Adrenal gland (tissue), 12 donors: ENCODE data around the gene KCNJ3. TPM values are rescaled to one million over a fixed set of nuclear protein-coding genes. Genes with fewer than 3 reads are reported as not detected.

Experiments
- DNase-seq, 7 donors: peaks; one replicate each; pipeline ENCODE4 v3.0.0-alpha.2; 2019 to 2020
- H3K27ac ChIP-seq, 5 donors: fragments of 200-600 bp; sonication (generic) in 4 of 5; 1 replicate in 3 of 5; 2 replicates in 2 of 5; pipeline versions ENCODE4 v1.5.1 to v1.8.0; 2016 to 2020; ENCODE audit warnings: mild to moderate bottlenecking in 1 of 5
- H3K27me3 ChIP-seq: fragments of 200-600 bp; 2 replicates; pipeline ENCODE4 v1.8.0; 2021
- H3K36me3 ChIP-seq, 2 donors: fragments of 200-600 bp; replicated peaks in 1 of 2; 1 replicate in 1 of 2; 2 replicates in 1 of 2; pipeline versions ENCODE4 v1.5.1 to v1.8.0; 2018 to 2022
- H3K4me1 ChIP-seq, 2 donors: fragments of 200-600 bp; replicated peaks in 1 of 2; 1 replicate in 1 of 2; 2 replicates in 1 of 2; pipeline versions ENCODE4 v1.5.1 to v1.8.0; 2018 to 2021
- H3K4me3 ChIP-seq, 4 donors: fragments of 200-600 bp; sonication (generic) in 3 of 4; one replicate each; pipeline ENCODE4 v1.5.1; 2016 to 2018
- H3K9me3 ChIP-seq, 3 donors: fragments of 200-600 bp; sonication (generic) in 1 of 3; replicated peaks in 1 of 3; 1 replicate in 2 of 3; 2 replicates in 1 of 3; pipeline versions ENCODE4 v1.5.1 to v1.8.0; 2016 to 2021
- POLR2A ChIP-seq, 2 donors: fragments of 450-650 bp; IDR thresholded peaks; one replicate each; pipeline ENCODE4 v1.6.1; 2017; ENCODE audit warnings: antibody characterized with exemption in 2 of 2, mild to moderate bottlenecking in 2 of 2, moderate library complexity in 1 of 2
- WGBS, 4 donors: extraction: QIAGEN DNeasy Blood & Tissue Kit in 2 of 4; methylation state at CpG; one replicate each; pipeline versions ENCODE4 v1.1.5 to v1.1.7; 2013 to 2017; 5-methylcytosine and 5-hydroxymethylcytosine counted together
- intact Hi-C, 2 donors: fragments of 100-400 bp; cut with DNase I; formaldehyde crosslinking; loops; one replicate each; pipeline versions ENCODE4 v1.14.1 to v1.15.0; 2022 to 2023
- polyA plus RNA-seq, 3 donors: library from polyadenylated mRNA; stranded (reverse); fragments of 200-250 nt in 2 of 3; fragments of 350-450 nt in 1 of 3; fragmentation: Illumina TruSeq in 1 of 3; extraction: RNeasy Lipid Tissue Mini Kit (QIAGEN cat#74804) in 1 of 3; gene quantifications; one replicate each; pipeline ENCODE4 v1.2.3, GENCODE V29; 2013 to 2014
- total RNA-seq, 9 donors: library from RNA; depleted of rRNA in 4 of 9; stranded (reverse); fragments of >200 nt in 4 of 9; fragments of 120-200 nt in 1 of 9; fragmentation: NEBNext Ultra II Directional in 1 of 9; extraction: Animal tissue kit (Norgen Biotek cat#: 25700) in 1 of 9; gene quantifications; one replicate each; pipeline versions ENCODE4 v1.1.0 to v1.2.4, GENCODE V29; 2013 to 2023
- TF ChIP-seq, protein P1 (sequence below), 6 experiments: fragments of 450-650 bp in 4 of 6; fragments of 200-600 bp in 2 of 6; sonication (generic) in 1 of 6; IDR thresholded peaks; 1 replicate in 5 of 6; 2 replicates in 1 of 6; pipeline versions ENCODE4 v1.5.1 to v1.8.0; 2016 to 2021; ENCODE audit warnings: antibody characterized with exemption in 6 of 6, mild to moderate bottlenecking in 2 of 6, moderate library complexity in 1 of 6
- donor health status: healthy with polysubstance abuse.
- donor health status: Bipolar disorder and iron deficiency.
- donor health status: DM: yes; HTN: yes; CAD: no.
- donor health status: DM: no; HTN: no; CAD: no.
- donor health status: DM: no; HTN: no; CAD: no.
- donor health status: DM: yes; HTN: yes; CAD: no.

The KCNJ3 gene
- total and polyA plus RNA-seq, 12 donors, result 0.08 to 2.2 (median 0.48) TPM; not detected in 1

DNA sequence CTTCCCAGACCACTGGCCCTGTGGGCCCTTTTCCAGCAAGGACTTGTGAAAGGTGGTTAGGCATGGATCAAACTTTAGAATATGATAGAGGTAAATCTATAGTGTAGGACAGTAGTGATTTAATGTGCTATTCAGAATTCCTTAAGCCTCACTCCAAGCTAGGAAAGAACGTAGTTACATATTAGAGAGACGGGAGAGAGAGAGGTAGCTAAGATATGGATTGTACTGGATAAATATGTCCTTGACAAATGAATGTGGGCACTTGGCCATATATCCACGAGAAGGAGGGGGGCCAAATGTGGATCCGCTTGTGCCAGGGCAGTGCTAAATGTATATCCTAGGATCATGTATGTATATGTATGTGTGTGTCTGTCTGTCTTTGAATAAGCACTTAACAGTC lies 6.5 kb downstream of the KCNJ3 start:
- Histone ChIP-seq H3K27me3 (no peaks in the 10 kb centered on the region), H3K4me3 (no peak overlapping the region), H3K9me3 (no peaks in the 10 kb centered on the region), H3K36me3 (no peaks in the 10 kb centered on the region), H3K27ac (no peak overlapping the region), H3K4me1 (no peaks in the 10 kb centered on the region)
- TF ChIP-seq, protein P1, sequence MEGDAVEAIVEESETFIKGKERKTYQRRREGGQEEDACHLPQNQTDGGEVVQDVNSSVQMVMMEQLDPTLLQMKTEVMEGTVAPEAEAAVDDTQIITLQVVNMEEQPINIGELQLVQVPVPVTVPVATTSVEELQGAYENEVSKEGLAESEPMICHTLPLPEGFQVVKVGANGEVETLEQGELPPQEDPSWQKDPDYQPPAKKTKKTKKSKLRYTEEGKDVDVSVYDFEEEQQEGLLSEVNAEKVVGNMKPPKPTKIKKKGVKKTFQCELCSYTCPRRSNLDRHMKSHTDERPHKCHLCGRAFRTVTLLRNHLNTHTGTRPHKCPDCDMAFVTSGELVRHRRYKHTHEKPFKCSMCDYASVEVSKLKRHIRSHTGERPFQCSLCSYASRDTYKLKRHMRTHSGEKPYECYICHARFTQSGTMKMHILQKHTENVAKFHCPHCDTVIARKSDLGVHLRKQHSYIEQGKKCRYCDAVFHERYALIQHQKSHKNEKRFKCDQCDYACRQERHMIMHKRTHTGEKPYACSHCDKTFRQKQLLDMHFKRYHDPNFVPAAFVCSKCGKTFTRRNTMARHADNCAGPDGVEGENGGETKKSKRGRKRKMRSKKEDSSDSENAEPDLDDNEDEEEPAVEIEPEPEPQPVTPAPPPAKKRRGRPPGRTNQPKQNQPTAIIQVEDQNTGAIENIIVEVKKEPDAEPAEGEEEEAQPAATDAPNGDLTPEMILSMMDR (IDR thresholded peaks at IDR 0.05), result no peak
- TF ChIP-seq POLR2A (IDR thresholded peaks at IDR 0.05), result no peak
- 61 to 75% (median 63%) methylated on average over 4 of the region's 4 CpGs for WGBS, 4 donors
- no peak for DNase-seq
- intact Hi-C loops, result no loop called here

DNA sequence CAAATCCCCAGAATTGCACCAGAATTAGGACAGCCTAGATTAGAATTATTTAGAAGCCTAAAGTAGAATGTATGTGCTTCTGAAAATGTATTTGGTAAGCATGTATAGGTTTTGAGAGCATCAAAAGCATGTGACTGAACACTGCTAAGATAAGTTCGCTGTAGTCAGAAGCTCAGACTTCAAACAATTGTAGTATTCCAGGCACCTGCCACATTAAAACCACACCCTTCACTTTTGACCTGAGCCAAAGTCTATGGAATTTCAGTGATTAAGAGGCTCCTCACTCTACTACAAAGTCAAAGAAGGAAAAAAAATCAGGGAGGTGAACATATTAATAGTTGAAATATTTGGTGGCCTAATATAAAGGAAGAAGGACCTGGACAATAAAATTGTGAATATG lies 8.2 kb downstream of the KCNJ3 start:
- H3K9me3 ChIP-seq, result no peaks in the 10 kb centered on the region
- H3K27ac ChIP-seq, result no peak overlapping the region
- H3K4me3 ChIP-seq, result no peak overlapping the region
- H3K36me3 ChIP-seq, result no peaks in the 10 kb centered on the region
- TF ChIP-seq, protein P1 (IDR thresholded peaks at IDR 0.05), result no peak
- TF ChIP-seq POLR2A (IDR thresholded peaks at IDR 0.05), result no peak
- H3K27me3 ChIP-seq, result no peaks in the 10 kb centered on the region
- DNase-seq, result no peak
- 84 to 94% (median 86%) methylated on average over 1 of the region's 1 CpG for WGBS, 4 donors
- intact Hi-C loops, result no loop called here
- no peaks in the 10 kb centered on the region for H3K4me1 ChIP-seq

DNA sequence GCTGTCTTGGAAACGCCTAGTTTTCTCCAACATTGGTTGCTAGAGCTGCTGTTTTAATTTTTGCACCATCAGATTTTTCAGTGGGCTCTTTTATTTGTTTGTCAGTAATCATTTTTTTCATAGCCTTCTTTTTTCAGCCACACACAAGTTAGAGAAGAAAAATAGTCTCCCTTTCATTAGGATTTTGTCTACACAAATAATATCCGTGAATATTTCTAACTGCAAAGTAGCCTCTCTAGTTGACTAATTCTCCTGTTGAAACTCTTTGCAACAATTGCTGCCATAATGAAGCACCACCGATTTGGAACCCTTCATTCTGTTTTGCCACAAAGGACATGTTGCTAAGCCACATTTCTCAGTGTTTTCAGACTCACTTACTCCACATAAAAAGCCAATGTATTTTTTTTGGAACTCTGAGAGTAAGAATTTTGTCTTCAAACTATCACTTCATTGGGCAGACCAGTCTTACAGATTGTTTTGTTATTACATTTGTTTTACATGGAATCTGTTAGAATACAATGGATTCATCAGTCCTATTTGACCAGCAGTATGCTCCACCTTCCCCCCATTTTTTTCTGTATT lies 9.6 kb downstream of the KCNJ3 start:
- no peaks in the 10 kb centered on the region for H3K36me3 ChIP-seq
- no peaks in the 10 kb centered on the region for H3K9me3 ChIP-seq
- H3K4me1 ChIP-seq, result no peaks in the 10 kb centered on the region
- WGBS, 4 donors, result 66 to 83% (median 76%) methylated on average over 3 of the region's 3 CpGs
- intact Hi-C loops, result no loop called here
- no peak for TF ChIP-seq POLR2A (IDR thresholded peaks at IDR 0.05)
- TF ChIP-seq, protein P1 (IDR thresholded peaks at IDR 0.05), result no peak
- DNase-seq, result no peak
- H3K27ac ChIP-seq, result no peak overlapping the region
- H3K4me3 ChIP-seq, result no peak overlapping the region
- H3K27me3 ChIP-seq, result no peaks in the 10 kb centered on the region

DNA sequence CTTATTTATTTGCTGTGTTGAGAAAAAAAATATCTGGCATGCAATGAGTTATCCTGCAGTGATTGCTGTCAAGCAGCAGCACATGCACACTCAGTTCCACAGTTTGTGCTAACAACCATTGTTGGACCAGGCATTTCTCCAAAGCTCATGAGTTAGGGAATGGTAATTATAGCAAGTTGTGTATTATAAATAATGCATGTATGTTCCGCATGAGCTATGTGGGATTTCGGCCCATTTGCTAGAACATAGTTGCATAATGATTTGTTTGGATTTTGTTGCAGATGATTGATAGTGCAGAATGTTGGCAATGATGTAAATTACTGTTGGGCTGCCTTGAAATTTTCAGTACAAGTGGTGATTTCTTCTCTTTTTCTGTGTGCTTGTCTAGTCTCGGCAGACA lies 10.7 kb downstream of the KCNJ3 start:
- 56 to 80% (median 70%) methylated on average over 3 of the region's 3 CpGs for WGBS, 4 donors
- no peak for DNase-seq
- no peak for TF ChIP-seq POLR2A (IDR thresholded peaks at IDR 0.05)
- TF ChIP-seq, protein P1 (IDR thresholded peaks at IDR 0.05), result no peak
- H3K9me3 ChIP-seq, result no peaks in the 10 kb centered on the region
- no peaks in the 10 kb centered on the region for H3K4me1 ChIP-seq
- H3K4me3 ChIP-seq, result no peak overlapping the region
- no peaks in the 10 kb centered on the region for H3K36me3 ChIP-seq
- intact Hi-C loops, result no loop called here
- no peak overlapping the region for H3K27ac ChIP-seq
- no peaks in the 10 kb centered on the region for H3K27me3 ChIP-seq
